ENCODE data around the gene ZBTB3. TPM values are rescaled to one million over a fixed set of nuclear protein-coding genes. Genes with fewer than 3 reads are reported as not detected.

The ZBTB3 gene
- total and polyA plus RNA-seq, 4 donors = 1.5 to 6.4 (median 4.2) TPM

- no peaks in the 10 kb centered on the region for H3K27me3 ChIP-seq (ENCODE audit: control insufficient read depth in 4 of 4, insufficient read depth in 4 of 4, low read length in 3 of 4)
- H3K27ac ChIP-seq (ENCODE audit: low read depth in 1 of 2, low read length in 2 of 2) = no peak overlapping the region
- 83% methylated on average over 10 of the region's 10 CpGs for WGBS
- peaks cover 4 to 12% (median 9%) of the 10 kb centered on the region in 4 donors for H3K4me1 ChIP-seq (ENCODE audit: control insufficient read depth in 4 of 4, insufficient read depth in 4 of 4, low read length in 3 of 4)
- no peak overlapping the region for H3K4me3 ChIP-seq (ENCODE audit: low read depth in 1 of 3, low read length in 3 of 3)
- no peak for DNase-seq (ENCODE audit: low spot score)
- no peak overlapping the region for H3K9ac ChIP-seq (ENCODE audit: low read depth in 1 of 2, low read length in 2 of 2)
- TF ChIP-seq REST (IDR thresholded peaks at IDR 0.05) (no peak), MAX (IDR thresholded peaks at IDR 0.05) (no peak), FOXA2 (IDR thresholded peaks at IDR 0.05) (no peak), HNF4G (IDR thresholded peaks at IDR 0.05) (no peak)
- H3K9me3 ChIP-seq (ENCODE audit: control insufficient read depth in 4 of 4, low read length in 3 of 4) = no peaks in the 10 kb centered on the region
- peaks cover 0 to 8% (median 4%) of the 10 kb centered on the region in 4 donors for H3K36me3 ChIP-seq (ENCODE audit: control insufficient read depth in 4 of 4, insufficient read depth in 3 of 4, low read depth in 1 of 4, low read length in 3 of 4)
Measured at GRCh38 chr11:62755086-62755615, 1.2 kb upstream of the ZBTB3 start.

- H3K27ac ChIP-seq (ENCODE audit: low read depth in 1 of 2, low read length in 2 of 2) = peak overlapping the region in 1 of 2 donors; percentile 94
Measured at GRCh38 chr11:62752994-62753735, 795 bp downstream of the ZBTB3 start.

More at GRCh38 chr11:62752994-62753735, 795 bp downstream of the ZBTB3 start:
- WGBS = 72% methylated on average over 15 of the region's 15 CpGs
- TF ChIP-seq NR2F2 (IDR thresholded peaks at IDR 0.05) (no peak), FOXA1 (IDR thresholded peaks at IDR 0.05) (no peak), EGR1 (IDR thresholded peaks at IDR 0.05; ENCODE audit: low read depth in 2 of 2) (no peak), HNF4A (conservative IDR thresholded peaks at IDR 0.05) (no peak), MAX (IDR thresholded peaks at IDR 0.05) (no peak), JUND (IDR thresholded peaks at IDR 0.05) (no peak), REST (IDR thresholded peaks at IDR 0.05) (no peak), HNF4G (IDR thresholded peaks at IDR 0.05) (no peak)
- Histone ChIP-seq H3K4me1 (ENCODE audit: control insufficient read depth in 4 of 4, insufficient read depth in 4 of 4, low read length in 3 of 4) (peaks cover 4 to 12% (median 9%) of the 10 kb centered on the region in 4 donors), H3K4me3 (ENCODE audit: low read depth in 1 of 3, low read length in 3 of 3) (peak overlapping the region; percentile 29 to 82 (median 72)), H3K36me3 (ENCODE audit: control insufficient read depth in 4 of 4, insufficient read depth in 3 of 4, low read depth in 1 of 4, low read length in 3 of 4) (peaks cover 2 to 11% (median 4%) of the 10 kb centered on the region in 4 donors), H3K9me3 (ENCODE audit: control insufficient read depth in 4 of 4, low read length in 3 of 4) (no peaks in the 10 kb centered on the region), H3K9ac (ENCODE audit: low read depth in 1 of 2, low read length in 2 of 2) (no peak overlapping the region), H3K27me3 (ENCODE audit: control insufficient read depth in 4 of 4, insufficient read depth in 4 of 4, low read length in 3 of 4) (no peaks in the 10 kb centered on the region)
- DNase-seq (ENCODE audit: low spot score) = no peak
